Activated naive CD4-positive, alpha-beta T cell treated with anti-CD3 and anti-CD28 coated beads for 36 hours (primary cell): ENCODE results near the gene CACNA1C. TPM values are rescaled to one million over a fixed set of nuclear protein-coding genes. Genes with fewer than 3 reads are reported as not detected.

ENCODE experiments used
- CTCF ChIA-PET: fragments of 350-600 bp; sonication (Branson Sonifier 250); formaldehyde crosslinking; loops from one replicate; lab custom pipeline; 2021; ENCODE audit warnings: antibody characterized with exemption; lab: Charles Lee
- DNase-seq: peaks from one replicate; pipeline ENCODE4 v3.0.0-alpha.2; 2020
- H3K27ac Mint-ChIP-seq: one replicate; pipeline ENCODE4 v1.8.0; 2021; ENCODE audit warnings: mild to moderate bottlenecking, mixed read lengths
- H3K27me3 Mint-ChIP-seq: one replicate; pipeline ENCODE4 v1.8.0; 2021; ENCODE audit warnings: low read depth, mixed read lengths
- H3K36me3 Mint-ChIP-seq: one replicate; pipeline ENCODE4 v1.8.0; 2021; ENCODE audit warnings: low read depth, mixed read lengths
- H3K4me1 Mint-ChIP-seq: one replicate; pipeline ENCODE4 v1.8.0; 2021; ENCODE audit warnings: low read depth, mixed read lengths
- H3K4me3 Mint-ChIP-seq: one replicate; pipeline ENCODE4 v1.8.0; 2021; ENCODE audit warnings: mild to moderate bottlenecking, moderate library complexity, mixed read lengths
- H3K9me3 Mint-ChIP-seq: one replicate; pipeline ENCODE4 v1.8.0; 2021; ENCODE audit warnings: mixed read lengths
- intact Hi-C: fragments of 100-400 bp; cut with micrococcal nuclease; formaldehyde crosslinking; loops from one replicate; pipeline ENCODE4 v1.15.1; 2023
- total RNA-seq, 2 experiments: library from RNA; stranded (reverse); gene quantifications; one replicate each; pipeline ENCODE4 v1.2.3, GENCODE V29; 2021

The CACNA1C gene
- total RNA-seq, 2 experiments from 2014 or later = 0.02 to 0.12 TPM

- Mint-ChIP-seq H3K9me3 (peaks cover 7% of the 10 kb centered on the region), H3K36me3 (no peaks in the 10 kb centered on the region), H3K27ac (no peak overlapping the region), H3K4me1 (no peaks in the 10 kb centered on the region), H3K4me3 (no peak overlapping the region), H3K27me3 (peaks cover 2% of the 10 kb centered on the region)
- no peak for DNase-seq
- intact Hi-C loops = no loop called here
- CTCF ChIA-PET = no interaction called here
Observed at GRCh38 chr12:2172491-2173214, 119.9 kb downstream of the CACNA1C start.

- CTCF ChIA-PET = no interaction called here
- no peak overlapping the region for H3K4me3 Mint-ChIP-seq
- intact Hi-C loops = no loop called here
- H3K9me3 Mint-ChIP-seq = no peaks in the 10 kb centered on the region
- H3K27me3 Mint-ChIP-seq = peaks cover 9% of the 10 kb centered on the region
- no peaks in the 10 kb centered on the region for H3K36me3 Mint-ChIP-seq
- H3K27ac Mint-ChIP-seq = no peak overlapping the region
- no peak for DNase-seq
- H3K4me1 Mint-ChIP-seq = no peaks in the 10 kb centered on the region
Observed at GRCh38 chr12:2173971-2174370, 121.2 kb downstream of the CACNA1C start.

GRCh38 chr12:2177003-2177402 is 124.2 kb downstream of the CACNA1C start:
- Mint-ChIP-seq H3K4me1 (no peaks in the 10 kb centered on the region), H3K4me3 (no peak overlapping the region), H3K27ac (no peak overlapping the region), H3K36me3 (no peaks in the 10 kb centered on the region), H3K27me3 (peaks cover 12% of the 10 kb centered on the region), H3K9me3 (no peaks in the 10 kb centered on the region)
- no peak for DNase-seq
- intact Hi-C loops = no loop called here
- CTCF ChIA-PET = no interaction called here

GRCh38 chr12:2177751-2178150 is 125.0 kb downstream of the CACNA1C start:
- no peak overlapping the region for H3K27ac Mint-ChIP-seq
- H3K27me3 Mint-ChIP-seq = peaks cover 12% of the 10 kb centered on the region
- DNase-seq = no peak
- no peaks in the 10 kb centered on the region for H3K4me1 Mint-ChIP-seq
- H3K9me3 Mint-ChIP-seq = no peaks in the 10 kb centered on the region
- intact Hi-C loops = no loop called here
- CTCF ChIA-PET = no interaction called here
- H3K4me3 Mint-ChIP-seq = no peak overlapping the region
- H3K36me3 Mint-ChIP-seq = no peaks in the 10 kb centered on the region

GRCh38 chr12:2179058-2179457 is 126.3 kb downstream of the CACNA1C start:
- DNase-seq = no peak
- Mint-ChIP-seq H3K36me3 (no peaks in the 10 kb centered on the region), H3K4me3 (no peak overlapping the region), H3K27ac (no peak overlapping the region), H3K27me3 (peaks cover 14% of the 10 kb centered on the region), H3K4me1 (no peaks in the 10 kb centered on the region), H3K9me3 (no peaks in the 10 kb centered on the region)
- intact Hi-C loops = no loop called here
- CTCF ChIA-PET = no interaction called here

- no peak overlapping the region for H3K27ac Mint-ChIP-seq
- no peaks in the 10 kb centered on the region for H3K36me3 Mint-ChIP-seq
- CTCF ChIA-PET = no interaction called here
Observed at GRCh38 chr12:2179953-2180736, 127.4 kb downstream of the CACNA1C start.

GRCh38 chr12:2180737-2181082 is 127.9 kb downstream of the CACNA1C start:
- intact Hi-C loops = no loop called here
- CTCF ChIA-PET = no interaction called here
- no peak for DNase-seq
- Mint-ChIP-seq H3K4me1 (peaks cover 4% of the 10 kb centered on the region), H3K9me3 (no peaks in the 10 kb centered on the region), H3K27me3 (peaks cover 18% of the 10 kb centered on the region), H3K27ac (no peak overlapping the region), H3K36me3 (no peaks in the 10 kb centered on the region), H3K4me3 (no peak overlapping the region)

More at GRCh38 chr12:2179953-2180736, 127.4 kb downstream of the CACNA1C start:
- no peak overlapping the region for H3K4me3 Mint-ChIP-seq
- H3K4me1 Mint-ChIP-seq = peaks cover 4% of the 10 kb centered on the region
- no peaks in the 10 kb centered on the region for H3K9me3 Mint-ChIP-seq
- no peak for DNase-seq
- H3K27me3 Mint-ChIP-seq = peaks cover 18% of the 10 kb centered on the region
- intact Hi-C loops = no loop called here

- Mint-ChIP-seq H3K4me1 (peaks cover 4% of the 10 kb centered on the region), H3K27ac (no peak overlapping the region), H3K9me3 (no peaks in the 10 kb centered on the region), H3K4me3 (no peak overlapping the region), H3K36me3 (no peaks in the 10 kb centered on the region), H3K27me3 (peaks cover 9% of the 10 kb centered on the region)
- CTCF ChIA-PET = interaction anchor here (0.6 kb wide), 1 partner anchor 14 kb away, joined by 3 read pairs; no protein-coding TSS in a partner anchor
- DNase-seq = no peak
- intact Hi-C loops = no loop called here
Observed at GRCh38 chr12:2183556-2184541, 131.1 kb downstream of the CACNA1C start.

- CTCF ChIA-PET = no interaction called here
- Mint-ChIP-seq H3K4me1 (peaks cover 4% of the 10 kb centered on the region), H3K27ac (no peak overlapping the region), H3K27me3 (peaks cover 9% of the 10 kb centered on the region), H3K36me3 (no peaks in the 10 kb centered on the region), H3K4me3 (no peak overlapping the region), H3K9me3 (no peaks in the 10 kb centered on the region)
- intact Hi-C loops = no loop called here
- no peak for DNase-seq
Observed at GRCh38 chr12:2185751-2186341, 133.1 kb downstream of the CACNA1C start.

- Mint-ChIP-seq H3K27ac (no peak overlapping the region), H3K9me3 (no peaks in the 10 kb centered on the region), H3K27me3 (peaks cover 6% of the 10 kb centered on the region), H3K4me1 (peaks cover 4% of the 10 kb centered on the region), H3K36me3 (no peaks in the 10 kb centered on the region), H3K4me3 (no peak overlapping the region)
- CTCF ChIA-PET = interaction anchor here (0.6 kb wide), 1 partner anchor 72 kb away, joined by 3 read pairs; no protein-coding TSS in a partner anchor
- DNase-seq = no peak
- intact Hi-C loops = no loop called here
Observed at GRCh38 chr12:2187195-2187945, 134.6 kb downstream of the CACNA1C start.

- H3K4me3 Mint-ChIP-seq = no peak overlapping the region
- H3K27me3 Mint-ChIP-seq = no peaks in the 10 kb centered on the region
- no peaks in the 10 kb centered on the region for H3K4me1 Mint-ChIP-seq
- no peaks in the 10 kb centered on the region for H3K36me3 Mint-ChIP-seq
- no peak overlapping the region for H3K27ac Mint-ChIP-seq
- H3K9me3 Mint-ChIP-seq = no peaks in the 10 kb centered on the region
- CTCF ChIA-PET = interaction anchor here (0.5 kb wide), 1 partner anchor 39 kb away, joined by 3 read pairs; no protein-coding TSS in a partner anchor
- intact Hi-C loops = no loop called here
- DNase-seq = no peak
Observed at GRCh38 chr12:2190085-2190484, 137.3 kb downstream of the CACNA1C start.
